CD4-positive, alpha-beta memory T cell (primary cell): Measurements from ENCODE around the gene TPD52L2. TPM values are rescaled to one million over a fixed set of nuclear protein-coding genes. Genes with fewer than 3 reads are reported as not detected.
A peak's percentile ranks its signal among the peaks of the same experiment; 100 is the strongest.
"Not testable (repeated sequence)": the region's sequence is repeated elsewhere in the genome, so short reads cannot be mapped to it uniquely, and the experiment has no call there.

Source experiments
- CTCF ChIA-PET: fragments of 350-600 bp; sonication (Branson Sonifier 250); formaldehyde crosslinking; loops from one replicate; lab custom pipeline; 2021; ENCODE audit warnings: inconsistent platforms; ENCODE audit not compliant: partially characterized antibody; lab: Charles Lee
- POLR2A ChIA-PET: fragments of 350-600 bp; sonication (Branson Sonifier 250); formaldehyde crosslinking; loops from one replicate; lab custom pipeline; 2021; ENCODE audit not compliant: partially characterized antibody; lab: Charles Lee
- DNase-seq, 5 donors: peaks; one replicate each; pipeline versions ENCODE4 v3.0.0 to v3.0.0-alpha.2; 2020 to 2022; ENCODE audit warnings: mixed read lengths in 1 of 5
- H3K27ac ChIP-seq: one replicate; pipeline ENCODE4 v1.7.0; 2013; ENCODE audit warnings: low read depth, low read length
- H3K27me3 ChIP-seq: 2 replicates; pipeline ENCODE4 v1.7.0; 2013; ENCODE audit warnings: mild to moderate bottlenecking, low read length, moderate library complexity; ENCODE audit not compliant: insufficient read depth
- H3K36me3 ChIP-seq: 2 replicates; pipeline ENCODE4 v1.7.0; 2013; ENCODE audit warnings: mild to moderate bottlenecking, low read length, moderate library complexity; ENCODE audit not compliant: insufficient read depth
- H3K4me1 ChIP-seq: 2 replicates; pipeline ENCODE4 v1.7.0; 2013; ENCODE audit warnings: mild to moderate bottlenecking, low read length, moderate library complexity; ENCODE audit not compliant: insufficient read depth
- H3K4me3 ChIP-seq, 2 donors: one replicate each; pipeline ENCODE4 v1.7.0; 2013; ENCODE audit warnings: low read length in 2 of 2, mild to moderate bottlenecking in 1 of 2
- H3K9me3 ChIP-seq, 2 donors: one replicate each; pipeline ENCODE4 v1.7.0; 2013; ENCODE audit warnings: low read length in 2 of 2, control low read depth in 1 of 2; ENCODE audit not compliant: control insufficient read depth in 1 of 2
- H3K27ac Mint-ChIP-seq, 7 donors: one replicate each; pipeline ENCODE4 v1.8.0; 2020 to 2021; ENCODE audit warnings: mixed read lengths in 7 of 7, mild to moderate bottlenecking in 6 of 7, inconsistent platforms in 3 of 7, moderate library complexity in 3 of 7
- H3K27me3 Mint-ChIP-seq, 2 donors: one replicate each; pipeline ENCODE4 v1.8.0; 2020 to 2021; ENCODE audit warnings: mixed read lengths in 2 of 2
- H3K36me3 Mint-ChIP-seq, 2 donors: one replicate each; pipeline ENCODE4 v1.8.0; 2020 to 2021; ENCODE audit warnings: mixed read lengths in 2 of 2, inconsistent platforms in 1 of 2, mild to moderate bottlenecking in 1 of 2
- H3K4me1 Mint-ChIP-seq, 4 donors: one replicate each; pipeline ENCODE4 v1.8.0; 2020 to 2021; ENCODE audit warnings: mixed read lengths in 4 of 4, mild to moderate bottlenecking in 1 of 4
- H3K4me3 Mint-ChIP-seq, 8 donors: one replicate each; pipeline ENCODE4 v1.8.0; 2020 to 2021; ENCODE audit warnings: mixed read lengths in 8 of 8, mild to moderate bottlenecking in 7 of 8, moderate library complexity in 6 of 8, inconsistent platforms in 3 of 8
- H3K9me3 Mint-ChIP-seq, 8 donors: one replicate each; pipeline ENCODE4 v1.8.0; 2020 to 2021; ENCODE audit warnings: mixed read lengths in 8 of 8, mild to moderate bottlenecking in 5 of 8, inconsistent platforms in 3 of 8, moderate library complexity in 1 of 8
- intact Hi-C: fragments of 100-400 bp; cut with micrococcal nuclease; formaldehyde crosslinking; loops from one replicate; pipeline ENCODE4 v1.15.1; 2023
- polyA plus RNA-seq, 2 donors: library from polyadenylated mRNA; unstranded; fragments of 300-500 nt; fragmentation: Illumina TruSeq; gene quantifications; one replicate each; pipeline ENCODE4 v1.2.3, GENCODE V29; 2021
- total RNA-seq, 2 experiments: library from RNA; stranded (reverse); gene quantifications; one replicate each; pipeline ENCODE4 v1.2.3, GENCODE V29; 2021

The TPD52L2 gene
- total and polyA plus RNA-seq, 4 experiments from 2014 or later, result 44.4 to 76.1 (median 55.6) TPM

DNA sequence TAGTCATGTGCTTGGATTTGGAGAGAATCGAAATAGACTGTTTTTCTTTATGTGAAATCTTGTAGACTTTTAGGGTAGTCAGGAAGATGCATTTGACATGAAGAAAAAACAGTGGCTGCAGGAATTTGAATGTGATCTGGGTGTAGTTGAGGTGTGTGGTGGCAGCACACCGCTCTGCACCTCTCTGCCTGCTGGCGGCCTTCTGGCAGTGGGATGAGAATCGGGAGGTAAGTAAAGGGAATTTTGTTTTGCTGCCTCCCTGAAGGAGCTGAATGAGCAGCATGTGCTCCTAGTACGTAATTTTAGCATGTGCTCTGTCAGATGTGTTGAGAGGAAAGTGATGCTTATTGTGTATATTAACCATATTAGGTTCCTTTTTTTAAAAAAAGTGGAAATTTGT, 3.2 kb downstream of the TPD52L2 start:
- no peak for DNase-seq
- no peak overlapping the region for H3K27ac ChIP-seq
- ChIA-PET CTCF (interaction anchor here (0.5 kb wide), 1 partner anchor 34 kb away, joined by 3 read pairs; no protein-coding TSS in a partner anchor), POLR2A (no interaction called here)
- peaks cover 9% of the 10 kb centered on the region for H3K36me3 ChIP-seq
- Mint-ChIP-seq H3K27me3 (no peaks in the 10 kb centered on the region), H3K9me3 (peaks cover 0 to 2% (median 0%) of the 10 kb centered on the region in 8 donors), H3K27ac (peak overlapping the region in 3 of 7 donors; percentile 0 to 62 (median 5)), H3K36me3 (peaks cover 13 to 43% of the 10 kb centered on the region in 2 donors), H3K4me3 (peak overlapping the region in 2 of 8 donors; percentile 22 to 28), H3K4me1 (peaks cover 15 to 50% (median 28%) of the 10 kb centered on the region in 4 donors)
- peaks cover 30% of the 10 kb centered on the region for H3K4me1 ChIP-seq
- H3K4me3 ChIP-seq, result no peak overlapping the region
- no peaks in the 10 kb centered on the region for H3K9me3 ChIP-seq
- H3K27me3 ChIP-seq, result no peaks in the 10 kb centered on the region
- intact Hi-C loops, result loop anchor here (5.0 kb wide), 1 partner anchor 104 kb away; no protein-coding TSS in a partner anchor

DNA sequence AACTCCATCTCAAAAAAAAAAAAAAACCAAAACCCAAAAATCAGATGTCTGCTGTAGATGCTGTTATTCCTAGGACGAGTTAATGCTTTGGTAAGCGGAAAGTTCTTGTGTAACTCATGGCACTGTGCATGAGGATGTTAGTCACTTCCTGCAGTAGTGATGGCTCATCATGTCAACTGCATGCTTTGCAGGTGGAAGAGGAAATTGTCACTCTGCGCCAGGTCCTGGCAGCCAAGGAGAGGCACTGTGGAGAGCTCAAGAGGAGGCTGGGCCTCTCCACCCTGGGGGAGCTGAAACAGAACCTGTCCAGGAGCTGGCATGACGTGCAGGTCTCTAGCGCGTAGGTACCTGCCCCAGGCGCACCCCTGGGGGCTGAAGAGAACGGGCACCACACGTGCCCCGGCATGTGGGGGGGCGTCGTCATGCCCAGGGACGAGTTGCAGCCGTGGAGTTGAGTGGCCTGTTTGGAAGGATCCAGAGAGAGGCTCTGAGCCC, 8.5 kb downstream of the TPD52L2 start:
- Histone ChIP-seq H3K9me3 (no peaks in the 10 kb centered on the region), H3K27me3 (no peaks in the 10 kb centered on the region), H3K27ac (no peak overlapping the region), H3K36me3 (peaks cover 43% of the 10 kb centered on the region), H3K4me1 (peaks cover 8% of the 10 kb centered on the region), H3K4me3 (no peak overlapping the region)
- ChIA-PET CTCF (no interaction called here), POLR2A (interaction anchor here (0.7 kb wide), 1 partner anchor 28 kb away, joined by 3 read pairs; no protein-coding TSS in a partner anchor)
- peak overlapping the region; percentile 59 to 87 (median 81) for H3K27ac Mint-ChIP-seq
- peak overlapping the region in 4 of 8 donors; percentile 12 to 73 (median 48) for H3K4me3 Mint-ChIP-seq
- DNase-seq, result peak in 3 of 5 donors; percentile 21 to 63 (median 29)
- intact Hi-C loops, result no loop called here
- H3K36me3 Mint-ChIP-seq, result peaks cover 33 to 56% of the 10 kb centered on the region in 2 donors
- peaks cover 6 to 20% (median 10%) of the 10 kb centered on the region in 4 donors for H3K4me1 Mint-ChIP-seq
- H3K9me3 Mint-ChIP-seq, result no peaks in the 10 kb centered on the region
- no peaks in the 10 kb centered on the region for H3K27me3 Mint-ChIP-seq

DNA sequence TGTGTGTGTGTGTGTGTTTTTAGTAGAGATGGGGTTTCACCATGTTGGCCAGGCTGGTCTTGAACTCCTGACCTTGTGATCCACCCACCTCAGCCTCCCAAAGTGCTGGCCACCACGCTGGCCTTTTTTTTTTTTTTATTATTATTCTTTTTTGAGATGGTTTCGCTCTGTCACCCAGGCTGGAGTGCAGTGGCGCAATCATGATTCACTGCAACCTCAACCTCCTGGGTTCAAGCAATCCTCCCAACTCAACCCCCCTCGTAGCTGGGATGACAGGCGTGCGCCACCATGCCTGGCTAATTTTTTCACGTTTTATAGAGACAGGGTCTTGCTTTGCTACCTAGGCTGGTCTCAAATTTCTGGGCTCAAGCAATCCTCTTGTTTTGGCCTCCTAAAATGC, 9.2 kb downstream of the TPD52L2 start:
- H3K4me1 Mint-ChIP-seq, result peaks cover 6 to 16% (median 8%) of the 10 kb centered on the region in 4 donors
- POLR2A ChIA-PET, H3K4me3 ChIP-seq, H3K9me3 ChIP-seq, intact Hi-C loops, H3K27ac ChIP-seq, CTCF ChIA-PET, H3K27ac Mint-ChIP-seq, H3K4me1 ChIP-seq, H3K4me3 Mint-ChIP-seq, DNase-seq, H3K27me3 ChIP-seq, H3K9me3 Mint-ChIP-seq, H3K27me3 Mint-ChIP-seq: not testable (repeated sequence)
- H3K36me3 ChIP-seq, result peaks cover 46% of the 10 kb centered on the region
- H3K36me3 Mint-ChIP-seq, result peaks cover 32 to 52% of the 10 kb centered on the region in 2 donors

DNA sequence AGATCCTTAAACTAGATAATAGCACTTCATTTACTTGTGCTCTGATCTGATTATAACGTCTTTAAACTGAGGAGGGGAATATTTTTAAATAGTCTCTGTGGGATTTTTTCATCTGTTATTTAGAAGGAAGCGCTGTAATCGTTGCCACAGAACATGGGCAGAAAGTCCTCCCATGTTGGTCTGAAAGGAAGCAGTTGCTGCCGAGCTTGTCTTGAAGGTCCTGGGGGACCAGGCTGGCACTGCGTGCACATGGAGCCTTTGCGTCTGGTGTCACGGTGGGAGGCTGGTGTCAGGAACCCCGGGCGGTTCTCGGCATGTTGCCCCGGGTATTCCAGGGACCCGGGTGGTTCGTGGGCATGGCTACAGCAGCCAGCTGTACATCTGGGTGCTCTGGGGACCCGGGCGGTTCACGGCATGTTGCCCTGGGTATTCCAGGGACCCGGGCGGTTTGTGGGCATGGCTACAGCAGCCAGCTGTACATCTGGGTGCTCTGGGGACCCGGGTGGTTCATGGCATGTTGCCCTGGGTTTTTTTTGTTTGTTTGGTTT, 11.5 kb downstream of the TPD52L2 start:
- Histone ChIP-seq H3K9me3 (no peaks in the 10 kb centered on the region), H3K4me3 (no peak overlapping the region), H3K27me3 (no peaks in the 10 kb centered on the region), H3K27ac (no peak overlapping the region), H3K36me3 (peaks cover 41% of the 10 kb centered on the region), H3K4me1 (peaks cover 8% of the 10 kb centered on the region)
- no peak overlapping the region for H3K27ac Mint-ChIP-seq
- intact Hi-C loops, result no loop called here
- no peak overlapping the region for H3K4me3 Mint-ChIP-seq
- H3K27me3 Mint-ChIP-seq, result no peaks in the 10 kb centered on the region
- ChIA-PET POLR2A (interaction anchor here (1.6 kb wide), 1 partner anchor 18 kb away, joined by 3 read pairs; no protein-coding TSS in a partner anchor), CTCF (no interaction called here)
- no peaks in the 10 kb centered on the region for H3K9me3 Mint-ChIP-seq
- H3K4me1 Mint-ChIP-seq, result peaks cover 6 to 14% (median 7%) of the 10 kb centered on the region in 4 donors
- peaks cover 28 to 39% of the 10 kb centered on the region in 2 donors for H3K36me3 Mint-ChIP-seq
- DNase-seq, result no peak

DNA sequence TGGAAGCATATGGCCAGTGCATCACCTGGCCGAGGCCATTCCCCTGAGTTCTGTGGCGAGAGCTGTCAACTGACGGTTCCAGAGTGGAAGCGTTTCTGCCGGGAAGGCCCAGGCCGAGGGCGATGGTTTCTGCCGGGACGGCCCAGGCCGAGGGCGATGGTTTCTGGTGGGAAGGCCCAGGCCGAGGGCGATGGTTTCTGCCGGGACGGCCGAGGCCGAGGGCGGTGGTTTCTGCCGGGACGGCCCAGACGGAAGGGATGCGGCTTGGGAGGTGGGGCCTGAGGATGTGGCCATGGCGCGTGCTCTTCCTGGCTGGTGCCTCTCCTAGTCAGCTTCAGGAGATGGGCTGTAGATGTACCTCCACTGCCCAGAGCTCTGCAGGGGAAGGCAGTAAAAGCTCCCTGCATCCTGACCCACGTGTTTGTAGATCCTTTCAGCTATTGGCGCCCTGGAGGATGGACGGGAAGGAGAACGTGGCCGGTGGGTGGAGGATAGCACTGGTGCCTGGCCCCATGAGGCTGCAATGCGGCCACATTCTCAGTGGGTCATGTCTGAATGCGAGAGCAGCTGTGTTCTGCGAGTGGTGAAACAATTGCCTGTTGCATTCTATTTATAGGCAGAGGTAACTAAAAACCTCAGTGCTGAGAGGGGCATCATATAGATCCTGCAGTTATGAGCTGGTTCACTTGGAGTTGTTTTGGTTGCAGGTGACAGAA, 12.8 kb downstream of the TPD52L2 start:
- Mint-ChIP-seq H3K36me3 (peaks cover 24 to 43% of the 10 kb centered on the region in 2 donors), H3K9me3 (no peaks in the 10 kb centered on the region), H3K27me3 (no peaks in the 10 kb centered on the region), H3K4me3 (no peak overlapping the region), H3K4me1 (peaks cover 6 to 12% (median 7%) of the 10 kb centered on the region in 4 donors), H3K27ac (no peak overlapping the region)
- Histone ChIP-seq H3K4me1 (peaks cover 8% of the 10 kb centered on the region), H3K4me3 (no peak overlapping the region), H3K27me3 (no peaks in the 10 kb centered on the region), H3K9me3 (no peaks in the 10 kb centered on the region), H3K36me3 (peaks cover 44% of the 10 kb centered on the region), H3K27ac (no peak overlapping the region)
- POLR2A ChIA-PET, result interaction anchor here (1.4 kb wide), 1 partner anchor 13 kb away, joined by 5 read pairs; the partner anchor contains the start of gene TPD52L2
- DNase-seq, result no peak
- CTCF ChIA-PET, result no interaction called here
- intact Hi-C loops, result no loop called here

DNA sequence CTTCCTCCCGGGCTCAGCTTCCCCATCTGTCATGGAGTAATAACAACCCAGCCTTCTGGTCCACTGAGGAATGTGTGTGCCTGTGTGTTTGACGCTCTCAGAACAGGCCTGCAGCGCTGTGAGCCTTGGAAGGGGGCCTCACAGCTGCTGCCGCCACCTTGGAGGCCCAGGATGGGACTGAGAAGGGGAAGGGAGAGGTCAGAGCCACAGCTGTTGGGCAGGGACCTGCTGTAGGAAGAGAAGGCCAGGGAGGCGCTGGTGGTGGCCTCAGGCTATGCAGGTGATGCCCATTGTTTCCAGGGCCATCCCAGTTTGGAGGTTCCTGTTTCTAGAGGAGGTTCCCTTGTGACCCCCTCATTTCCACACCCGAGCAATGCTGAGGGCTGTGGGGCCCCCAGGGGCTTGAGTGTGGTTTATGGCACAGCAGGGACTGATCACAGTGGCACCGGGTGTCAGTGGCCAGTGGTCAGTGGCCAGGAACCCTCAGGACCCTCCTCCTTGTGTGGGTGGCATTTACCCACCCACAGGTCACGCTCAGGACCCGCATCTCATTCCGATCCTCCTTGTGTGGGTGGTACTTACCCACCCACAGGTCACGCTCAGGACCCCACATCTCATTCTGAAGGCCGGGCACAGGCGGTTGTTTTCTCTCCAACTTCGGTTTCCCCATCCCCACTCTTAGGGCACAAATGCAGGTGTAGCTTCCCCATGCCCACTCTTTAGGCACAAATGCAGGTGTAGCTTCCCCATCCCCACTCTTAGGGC, 14.0 kb downstream of the TPD52L2 start:
- peak in 1 of 5 donors; percentile 12 for DNase-seq
- Mint-ChIP-seq H3K27me3 (no peaks in the 10 kb centered on the region), H3K27ac (peak overlapping the region in 2 of 7 donors; percentile 29 to 75), H3K4me1 (peaks cover 0 to 4% (median 3%) of the 10 kb centered on the region in 4 donors), H3K9me3 (no peaks in the 10 kb centered on the region), H3K36me3 (peaks cover 20 to 41% of the 10 kb centered on the region in 2 donors), H3K4me3 (no peak overlapping the region)
- H3K4me1 ChIP-seq, result no peaks in the 10 kb centered on the region
- no peaks in the 10 kb centered on the region for H3K9me3 ChIP-seq
- POLR2A ChIA-PET, result interaction anchor here (1.4 kb wide), 1 partner anchor 14 kb away, joined by 5 read pairs; the partner anchor contains the start of gene TPD52L2
- peaks cover 47% of the 10 kb centered on the region for H3K36me3 ChIP-seq
- intact Hi-C loops, result no loop called here
- CTCF ChIA-PET, result no interaction called here
- no peak overlapping the region for H3K4me3 ChIP-seq
- H3K27me3 ChIP-seq, result no peaks in the 10 kb centered on the region
- H3K27ac ChIP-seq, result no peak overlapping the region
